HG03457 (cell line): Measurements from ENCODE around the gene NAA80.
"Not testable (repeated sequence)": the region's sequence is repeated elsewhere in the genome, so short reads cannot be mapped to it uniquely, and the experiment has no call there.

Experiments
- ATAC-seq: cut with Tn5 transposase; IDR thresholded peaks from one replicate; pipeline ENCODE4 v1.9.1; 2021; ENCODE audit warnings: moderate number of reproducible peaks; ENCODE audit not compliant: unreplicated experiment

The NAA80 gene

GRCh38 chr3:50316657-50317242 lies 17.5 kb upstream of the NAA80 start:
- ATAC-seq = no peak

GRCh38 chr3:50314816-50315215 lies 15.6 kb upstream of the NAA80 start:
- no peak for ATAC-seq

- no peak for ATAC-seq
These were observed 15.1 kb upstream of the NAA80 start for GRCh38 chr3:50314342-50314741.

- not testable (repeated sequence) for ATAC-seq
These were observed 12.8 kb upstream of the NAA80 start for GRCh38 chr3:50312041-50312440.

GRCh38 chr3:50304601-50305000 lies 5.4 kb upstream of the NAA80 start:
- no peak for ATAC-seq

- ATAC-seq = no peak
These were observed 4.0 kb upstream of the NAA80 start, which contains the start of gene HYAL1 for GRCh38 chr3:50303013-50303815. HYAL1 (minus strand) TSS chr3:50303574; CDS start chr3:50302956, 618 bp downstream.

GRCh38 chr3:50302095-50303012 lies 3.1 kb upstream of the NAA80 start:
- ATAC-seq = no peak

GRCh38 chr3:50300681-50301254 lies 1.6 kb upstream of the NAA80 start:
- ATAC-seq = no peak

- no peak for ATAC-seq
These were observed 900 bp upstream of the NAA80 start for GRCh38 chr3:50299929-50300680.

- no peak for ATAC-seq
These were observed 378 bp upstream of the NAA80 start for GRCh38 chr3:50299638-50299928.

- no peak for ATAC-seq
These were observed 1.1 kb downstream of the NAA80 start for GRCh38 chr3:50297896-50298725.

GRCh38 chr3:50297384-50297775 lies 1.8 kb downstream of the NAA80 start:
- ATAC-seq = no peak

- no peak for ATAC-seq
These were observed 2.4 kb downstream of the NAA80 start for GRCh38 chr3:50296721-50297383.

- no peak for ATAC-seq
These were observed 3.4 kb downstream of the NAA80 start for GRCh38 chr3:50295553-50296431.

GRCh38 chr3:50294492-50295403 lies 4.5 kb downstream of the NAA80 start:
- ATAC-seq = no peak

GRCh38 chr3:50294089-50294488 lies 5.1 kb downstream of the NAA80 start:
- no peak for ATAC-seq
